A172 (cell line): ENCODE results near the gene SLC38A6. TPM values are rescaled to one million over a fixed set of nuclear protein-coding genes. Genes with fewer than 3 reads are reported as not detected.

ENCODE experiments used
- DNase-seq: peaks from one replicate; pipeline ENCODE4 v3.0.0-alpha.2; 2015; ENCODE audit warnings: low spot score
- total RNA-seq: library from RNA; depleted of rRNA; stranded (reverse); fragments of >200 nt; shearing (Covaris generic); gene quantifications from 2 replicates; pipeline ENCODE4 v1.2.3, GENCODE V29; 2014

The SLC38A6 gene
- total RNA-seq, 1 experiment from 2014 or later = 38.1 TPM

GRCh38 chr14:60977847-60978246 lies 3.2 kb upstream of the SLC38A6 start:
- no peak for DNase-seq

- peak; percentile 61 for DNase-seq
These were observed 799 bp downstream of the SLC38A6 start for GRCh38 chr14:60981633-60982455.

GRCh38 chr14:60984196-60984595 lies 3.2 kb downstream of the SLC38A6 start:
- no peak for DNase-seq

GRCh38 chr14:60986500-60986899 lies 5.5 kb downstream of the SLC38A6 start:
- DNase-seq = no peak

GRCh38 chr14:60989599-60989998 lies 8.6 kb downstream of the SLC38A6 start:
- DNase-seq = no peak

GRCh38 chr14:60998617-60999016 lies 17.6 kb downstream of the SLC38A6 start:
- no peak for DNase-seq

GRCh38 chr14:60999536-60999935 lies 18.5 kb downstream of the SLC38A6 start:
- DNase-seq = no peak

GRCh38 chr14:61003571-61003970 lies 22.5 kb downstream of the SLC38A6 start:
- no peak for DNase-seq

- DNase-seq = no peak
These were observed 38.5 kb downstream of the SLC38A6 start for GRCh38 chr14:61019537-61019936.

GRCh38 chr14:61025251-61026223 lies 44.5 kb downstream of the SLC38A6 start:
- DNase-seq = peak; percentile 53

- DNase-seq = no peak
These were observed 45.5 kb downstream of the SLC38A6 start for GRCh38 chr14:61026526-61026925.

GRCh38 chr14:61031026-61031425 lies 50.0 kb downstream of the SLC38A6 start:
- DNase-seq = no peak

- no peak for DNase-seq
These were observed 52.0 kb downstream of the SLC38A6 start for GRCh38 chr14:61033054-61033453.

- DNase-seq = no peak
These were observed 52.8 kb downstream of the SLC38A6 start for GRCh38 chr14:61033855-61034254.

- DNase-seq = no peak
These were observed 53.5 kb downstream of the SLC38A6 start for GRCh38 chr14:61034416-61035120.

GRCh38 chr14:61037215-61037614 lies 56.2 kb downstream of the SLC38A6 start:
- no peak for DNase-seq

GRCh38 chr14:61041704-61042103 lies 60.7 kb downstream of the SLC38A6 start:
- DNase-seq = no peak

- no peak for DNase-seq
These were observed 61.2 kb downstream of the SLC38A6 start for GRCh38 chr14:61042220-61042619.

GRCh38 chr14:61043506-61043905 lies 62.5 kb downstream of the SLC38A6 start:
- no peak for DNase-seq

- DNase-seq = no peak
These were observed 66.0 kb downstream of the SLC38A6 start for GRCh38 chr14:61047021-61047420.

- no peak for DNase-seq
These were observed 67.6 kb downstream of the SLC38A6 start for GRCh38 chr14:61048640-61049039.

GRCh38 chr14:61050417-61050816 lies 69.4 kb downstream of the SLC38A6 start:
- DNase-seq = no peak
